ENCODE results near the gene SMIM22. TPM values are rescaled to one million over a fixed set of nuclear protein-coding genes. Genes with fewer than 3 reads are reported as not detected.
A peak's percentile ranks its signal among the peaks of the same experiment; 100 is the strongest.

Gene SMIM22
- total and polyA plus RNA-seq, 12 donors, result 1.9 TPM; not detected in 11

DNA sequence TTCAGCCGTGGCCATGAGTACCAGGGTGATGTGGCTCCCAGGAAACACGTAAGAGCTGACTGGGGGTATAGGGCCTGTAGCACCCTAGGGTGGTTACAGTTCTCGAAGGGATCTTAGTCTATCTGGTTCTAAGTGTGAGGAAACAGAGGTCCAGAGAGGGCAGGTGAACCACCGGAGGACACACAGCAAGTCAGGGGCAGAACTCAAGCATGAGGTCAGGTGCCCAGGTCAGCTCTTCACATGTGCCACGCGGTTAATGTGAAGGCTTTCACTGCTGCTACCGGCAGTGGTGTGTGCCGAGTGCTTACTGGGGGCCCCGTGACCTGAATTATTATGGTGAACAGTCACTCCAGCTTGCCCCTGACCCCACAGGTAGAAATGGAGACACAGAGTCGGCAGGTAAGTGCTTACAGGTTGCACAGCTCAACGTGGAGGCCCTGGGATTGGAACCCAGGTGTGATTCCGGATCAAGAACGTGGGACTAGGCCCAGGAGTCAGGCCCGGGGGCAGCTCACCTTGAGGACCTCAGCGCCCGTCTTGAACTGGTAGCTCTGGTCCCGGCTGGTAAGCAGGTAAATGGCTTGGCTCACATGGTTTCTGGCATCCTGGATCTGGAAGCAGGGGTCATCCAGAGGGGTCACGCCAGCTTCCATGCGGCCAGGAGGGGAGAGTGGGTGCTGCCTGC lies 4.1 kb downstream of the SMIM22 start:
- Histone ChIP-seq H3K27me3 (no peaks in the 10 kb centered on the region), H3K4me3 (no peak overlapping the region), H3K36me3 (replicated peaks in 1 of 2) (peaks cover 0 to 34% of the 10 kb centered on the region in 2 donors), H3K27ac (no peak overlapping the region), H3K4me1 (replicated peaks in 1 of 2) (peaks cover 20 to 31% of the 10 kb centered on the region in 2 donors), H3K9me3 (replicated peaks in 1 of 3) (no peaks in the 10 kb centered on the region)
- 84 to 91% (median 90%) methylated on average over 10 to 19 of the region's 19 CpGs for WGBS, 4 donors
- TF ChIP-seq, protein P1, sequence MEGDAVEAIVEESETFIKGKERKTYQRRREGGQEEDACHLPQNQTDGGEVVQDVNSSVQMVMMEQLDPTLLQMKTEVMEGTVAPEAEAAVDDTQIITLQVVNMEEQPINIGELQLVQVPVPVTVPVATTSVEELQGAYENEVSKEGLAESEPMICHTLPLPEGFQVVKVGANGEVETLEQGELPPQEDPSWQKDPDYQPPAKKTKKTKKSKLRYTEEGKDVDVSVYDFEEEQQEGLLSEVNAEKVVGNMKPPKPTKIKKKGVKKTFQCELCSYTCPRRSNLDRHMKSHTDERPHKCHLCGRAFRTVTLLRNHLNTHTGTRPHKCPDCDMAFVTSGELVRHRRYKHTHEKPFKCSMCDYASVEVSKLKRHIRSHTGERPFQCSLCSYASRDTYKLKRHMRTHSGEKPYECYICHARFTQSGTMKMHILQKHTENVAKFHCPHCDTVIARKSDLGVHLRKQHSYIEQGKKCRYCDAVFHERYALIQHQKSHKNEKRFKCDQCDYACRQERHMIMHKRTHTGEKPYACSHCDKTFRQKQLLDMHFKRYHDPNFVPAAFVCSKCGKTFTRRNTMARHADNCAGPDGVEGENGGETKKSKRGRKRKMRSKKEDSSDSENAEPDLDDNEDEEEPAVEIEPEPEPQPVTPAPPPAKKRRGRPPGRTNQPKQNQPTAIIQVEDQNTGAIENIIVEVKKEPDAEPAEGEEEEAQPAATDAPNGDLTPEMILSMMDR (IDR thresholded peaks at IDR 0.05), result no peak
- TF ChIP-seq POLR2A (IDR thresholded peaks at IDR 0.05), result no peak
- no peak for DNase-seq
- intact Hi-C loops (cut with DNase I), result no loop called here

DNA sequence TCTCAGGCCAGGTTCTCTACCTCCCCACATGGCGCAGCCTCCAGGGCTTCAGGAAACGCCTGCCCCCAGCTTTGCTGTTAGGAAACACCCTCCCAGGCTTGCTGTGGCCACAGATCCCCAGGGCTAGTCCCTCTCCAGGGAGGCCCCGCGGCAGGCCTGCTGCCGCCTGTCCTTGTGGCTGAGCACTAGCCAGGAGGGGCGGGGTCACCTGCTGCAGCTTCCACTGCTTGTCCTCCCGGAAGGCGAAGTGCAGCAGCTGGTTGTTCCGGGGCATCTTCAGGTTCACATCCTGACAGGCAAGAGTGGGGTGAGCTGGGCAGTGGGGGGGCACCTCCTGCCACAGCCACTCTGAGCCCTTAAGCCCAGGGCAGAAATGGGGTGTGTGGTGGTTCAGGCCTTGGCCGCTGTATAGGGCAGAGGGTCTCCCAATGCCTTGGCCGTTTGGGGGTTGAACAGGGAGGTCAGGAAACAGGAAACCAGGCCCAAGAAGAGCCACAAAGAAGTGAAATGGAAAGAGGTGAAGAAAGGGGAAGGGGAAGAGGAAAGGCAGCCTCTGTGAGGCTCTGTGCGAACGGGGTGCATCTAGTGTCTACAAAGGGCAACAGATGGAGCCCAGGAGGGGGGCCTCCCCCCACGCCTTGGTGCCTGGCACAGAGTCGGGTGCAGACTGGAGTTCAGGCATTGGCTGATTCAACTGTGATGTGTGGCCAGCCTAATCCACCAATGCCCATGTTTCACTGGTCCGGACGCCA lies 5.3 kb downstream of the SMIM22 start:
- H3K27ac ChIP-seq, result peak overlapping the region in 4 of 5 donors; percentile 16 to 98 (median 42)
- peak overlapping the region in 1 of 4 donors; percentile 86 for H3K4me3 ChIP-seq
- DNase-seq, result peak; percentile 79 to 94 (median 91)
- no peaks in the 10 kb centered on the region for H3K27me3 ChIP-seq
- WGBS, 4 donors, result 42 to 74% (median 56%) methylated on average over 9 to 17 of the region's 17 CpGs
- H3K9me3 ChIP-seq (replicated peaks in 1 of 3), result no peaks in the 10 kb centered on the region
- peaks cover 0 to 37% of the 10 kb centered on the region in 2 donors for H3K36me3 ChIP-seq (replicated peaks in 1 of 2)
- intact Hi-C loops (cut with DNase I), result no loop called here
- peak in 1 of 2 donors; percentile 54 for TF ChIP-seq POLR2A (IDR thresholded peaks at IDR 0.05)
- TF ChIP-seq, protein P1 (IDR thresholded peaks at IDR 0.05), result no peak
- peaks cover 27 to 43% of the 10 kb centered on the region in 2 donors for H3K4me1 ChIP-seq (replicated peaks in 1 of 2)

DNA sequence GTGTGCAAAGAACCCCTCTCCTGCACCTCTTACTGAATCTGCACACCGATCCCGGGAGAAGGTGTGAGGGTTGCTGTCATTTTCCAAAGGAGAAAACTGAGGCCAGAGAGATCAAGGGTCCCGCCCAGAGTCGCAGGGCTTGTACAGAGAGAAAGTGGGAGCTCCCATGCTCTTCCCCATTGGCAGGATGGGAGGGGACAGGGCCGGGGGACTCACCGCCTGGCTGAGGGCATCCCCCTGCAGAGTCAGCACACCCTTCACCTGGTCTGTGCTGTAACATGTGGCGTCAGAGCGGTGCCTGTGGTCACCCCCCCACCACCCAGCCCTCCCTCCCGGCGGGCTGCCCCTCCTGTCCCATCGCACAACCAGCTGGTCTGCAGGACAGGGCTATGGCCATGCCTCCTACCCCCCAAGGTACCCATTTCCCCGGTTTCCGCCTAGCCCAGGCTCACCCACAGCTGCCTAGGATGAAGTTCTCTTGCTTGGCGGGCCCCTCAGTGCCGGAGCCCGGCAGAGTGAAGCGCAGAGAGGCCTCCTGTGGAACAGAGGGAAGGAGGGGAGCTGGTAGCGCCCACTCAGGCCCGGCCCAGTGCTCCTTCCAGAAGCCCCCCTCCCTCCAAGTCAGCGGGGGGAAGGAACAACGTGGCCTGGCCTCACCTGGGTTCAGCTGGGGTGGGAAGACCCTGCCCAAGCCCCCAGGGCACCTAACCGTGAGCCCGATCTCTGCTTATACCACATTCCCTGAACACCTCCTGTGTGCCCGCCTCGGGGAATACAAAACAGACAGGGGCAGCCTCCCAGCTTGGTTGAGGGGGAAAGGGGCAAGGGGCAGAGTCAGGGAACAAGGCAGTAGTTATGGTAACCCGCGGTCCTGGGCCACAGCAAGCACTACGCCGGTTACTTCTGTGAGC lies 6.1 kb downstream of the SMIM22 start:
- Histone ChIP-seq H3K27me3 (no peaks in the 10 kb centered on the region), H3K4me1 (replicated peaks in 1 of 2) (peaks cover 28 to 45% of the 10 kb centered on the region in 2 donors), H3K36me3 (replicated peaks in 1 of 2) (peaks cover 0 to 39% of the 10 kb centered on the region in 2 donors), H3K4me3 (peak overlapping the region in 2 of 4 donors; percentile 66 to 86), H3K27ac (peak overlapping the region; percentile 37 to 98 (median 80)), H3K9me3 (replicated peaks in 1 of 3) (no peaks in the 10 kb centered on the region)
- TF ChIP-seq POLR2A (IDR thresholded peaks at IDR 0.05), result no peak
- TF ChIP-seq, protein P1 (IDR thresholded peaks at IDR 0.05), result no peak
- 38 to 43% (median 41%) methylated on average over 15 to 29 of the region's 29 CpGs for WGBS, 4 donors
- intact Hi-C loops (cut with DNase I), result no loop called here
- DNase-seq, result peak in 2 of 7 donors; percentile 30 to 60
